22Rv1 (cell line): ENCODE data around the gene LRBA.
"Not testable (repeated sequence)": the region's sequence is repeated elsewhere in the genome, so short reads cannot be mapped to it uniquely, and the experiment has no call there.

Experiments
- ZFX ChIP-seq: fragments of 450-650 bp; IDR thresholded peaks from 2 replicates; pipeline ENCODE4 v1.6.1; 2017; ENCODE audit warnings: antibody characterized with exemption, borderline replicate concordance
- TF ChIP-seq, protein P1 (sequence below): fragments of 450-650 bp; IDR thresholded peaks from 2 replicates; pipeline ENCODE4 v1.5.1; 2017; ENCODE audit warnings: mild to moderate bottlenecking

DNA sequence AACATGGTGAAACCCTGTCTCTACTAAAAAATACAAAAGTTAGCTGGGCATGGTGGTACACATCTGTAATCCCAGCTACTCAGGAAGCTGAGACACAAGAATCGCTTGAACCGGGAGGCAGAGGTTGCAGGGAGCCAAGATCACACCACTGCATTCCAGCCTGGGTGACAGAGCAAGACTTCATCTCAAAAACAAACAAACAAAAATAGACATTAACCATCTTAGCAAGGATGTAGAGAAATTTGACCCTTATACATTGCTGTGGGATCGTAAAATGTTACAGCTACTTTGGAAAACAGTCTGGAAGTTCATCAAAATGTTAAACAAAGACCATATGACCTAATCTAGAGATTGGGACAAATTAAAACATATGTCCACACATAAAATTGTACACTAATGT lies 96.5 kb downstream of the LRBA start:
- TF ChIP-seq, protein P1, sequence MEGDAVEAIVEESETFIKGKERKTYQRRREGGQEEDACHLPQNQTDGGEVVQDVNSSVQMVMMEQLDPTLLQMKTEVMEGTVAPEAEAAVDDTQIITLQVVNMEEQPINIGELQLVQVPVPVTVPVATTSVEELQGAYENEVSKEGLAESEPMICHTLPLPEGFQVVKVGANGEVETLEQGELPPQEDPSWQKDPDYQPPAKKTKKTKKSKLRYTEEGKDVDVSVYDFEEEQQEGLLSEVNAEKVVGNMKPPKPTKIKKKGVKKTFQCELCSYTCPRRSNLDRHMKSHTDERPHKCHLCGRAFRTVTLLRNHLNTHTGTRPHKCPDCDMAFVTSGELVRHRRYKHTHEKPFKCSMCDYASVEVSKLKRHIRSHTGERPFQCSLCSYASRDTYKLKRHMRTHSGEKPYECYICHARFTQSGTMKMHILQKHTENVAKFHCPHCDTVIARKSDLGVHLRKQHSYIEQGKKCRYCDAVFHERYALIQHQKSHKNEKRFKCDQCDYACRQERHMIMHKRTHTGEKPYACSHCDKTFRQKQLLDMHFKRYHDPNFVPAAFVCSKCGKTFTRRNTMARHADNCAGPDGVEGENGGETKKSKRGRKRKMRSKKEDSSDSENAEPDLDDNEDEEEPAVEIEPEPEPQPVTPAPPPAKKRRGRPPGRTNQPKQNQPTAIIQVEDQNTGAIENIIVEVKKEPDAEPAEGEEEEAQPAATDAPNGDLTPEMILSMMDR = not testable (repeated sequence)
- TF ChIP-seq ZFX = not testable (repeated sequence)
